HG02571 (cell line): Measurements from ENCODE around the gene KDELR3.

Experiments
- ATAC-seq: cut with Tn5 transposase; IDR thresholded peaks from one replicate; pipeline ENCODE4 v1.9.1; 2021; ENCODE audit warnings: mild to moderate bottlenecking, moderate library complexity; ENCODE audit not compliant: unreplicated experiment

KDELR3 gene

GRCh38 chr22:38481162-38481870 is 13.4 kb downstream of the KDELR3 start:
- no peak for ATAC-seq

GRCh38 chr22:38481871-38482332 is 14.0 kb downstream of the KDELR3 start:
- ATAC-seq: no peak

- no peak for ATAC-seq
Measured at GRCh38 chr22:38482662-38483308, 14.9 kb downstream of the KDELR3 start.

- no peak for ATAC-seq
Measured at GRCh38 chr22:38484244-38484643, 16.3 kb downstream of the KDELR3 start.

- ATAC-seq: no peak
Measured at GRCh38 chr22:38485783-38486182, 17.9 kb downstream of the KDELR3 start.

GRCh38 chr22:38487946-38488345 is 20.1 kb downstream of the KDELR3 start:
- no peak for ATAC-seq

- no peak for ATAC-seq
Measured at GRCh38 chr22:38489142-38489541, 21.2 kb downstream of the KDELR3 start.

- ATAC-seq: no peak
Measured at GRCh38 chr22:38489561-38490145, 21.8 kb downstream of the KDELR3 start.

- ATAC-seq: no peak
Measured at GRCh38 chr22:38490475-38490874, 22.6 kb downstream of the KDELR3 start.

GRCh38 chr22:38490915-38491314 is 23.0 kb downstream of the KDELR3 start:
- no peak for ATAC-seq

GRCh38 chr22:38491707-38492348 is 23.9 kb downstream of the KDELR3 start:
- ATAC-seq: no peak

- ATAC-seq: no peak
Measured at GRCh38 chr22:38494498-38494897, 26.6 kb downstream of the KDELR3 start.

- ATAC-seq: no peak
Measured at GRCh38 chr22:38494939-38495338, 27.0 kb downstream of the KDELR3 start.

GRCh38 chr22:38497869-38498268 is 30.0 kb downstream of the KDELR3 start:
- no peak for ATAC-seq

GRCh38 chr22:38501797-38502672 is 34.1 kb downstream of the KDELR3 start:
- no peak for ATAC-seq

GRCh38 chr22:38503021-38503420 is 35.1 kb downstream of the KDELR3 start:
- no peak for ATAC-seq

GRCh38 chr22:38504731-38505540 is 37.0 kb downstream of the KDELR3 start:
- no peak for ATAC-seq

- ATAC-seq: peak; percentile 29
Measured at GRCh38 chr22:38505541-38506117, 37.7 kb downstream of the KDELR3 start.
